Gastroesophageal sphincter (tissue), 3 donors: ENCODE measurements around the gene TCF7L2.

ENCODE experiments used
- EP300 ChIP-seq: sonication (generic); formaldehyde crosslinking; IDR thresholded peaks from one replicate; pipeline ENCODE4 v1.6.1; 2017; ENCODE audit warnings: antibody characterized with exemption, mild to moderate bottlenecking
- POLR2A ChIP-seq, 2 donors: fragments of 450-650 bp; IDR thresholded peaks; one replicate each; pipeline ENCODE4 v1.6.1; 2017; ENCODE audit warnings: antibody characterized with exemption in 2 of 2, mild to moderate bottlenecking in 2 of 2, moderate library complexity in 1 of 2
- POLR2AphosphoS5 ChIP-seq: sonication (generic); formaldehyde crosslinking; IDR thresholded peaks from one replicate; pipeline ENCODE4 v1.6.1; 2017; ENCODE audit warnings: antibody characterized with exemption
- TF ChIP-seq, protein P1 (sequence below), 4 experiments: fragments of 200-600 bp in 2 of 4; fragments of 450-650 bp in 2 of 4; sonication (generic) in 1 of 4; IDR thresholded peaks; one replicate each; pipeline ENCODE4 v1.5.1; 2017 to 2019; ENCODE audit warnings: antibody characterized with exemption in 4 of 4, mild to moderate bottlenecking in 2 of 4, moderate library complexity in 2 of 4

DNA sequence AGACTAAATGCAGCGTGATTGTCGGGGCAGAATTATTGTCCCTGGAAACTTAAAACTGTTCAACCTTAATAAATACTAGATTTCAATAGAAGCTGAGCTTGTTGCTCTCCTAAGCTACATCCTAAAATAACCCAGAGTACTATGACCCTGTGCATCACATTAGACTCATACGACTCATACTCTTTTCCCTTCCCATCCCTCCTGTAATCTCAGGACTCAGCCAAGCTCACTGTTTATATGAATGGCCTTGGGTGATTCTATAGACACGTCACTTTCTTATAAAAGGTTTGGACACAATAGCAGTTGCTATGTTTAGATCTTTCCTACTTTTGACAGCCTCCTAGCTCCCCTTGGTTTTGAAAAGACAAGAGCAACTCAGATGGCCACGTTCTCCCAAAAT is 17.2 kb downstream of the TCF7L2 start:
- TF ChIP-seq, protein P1, sequence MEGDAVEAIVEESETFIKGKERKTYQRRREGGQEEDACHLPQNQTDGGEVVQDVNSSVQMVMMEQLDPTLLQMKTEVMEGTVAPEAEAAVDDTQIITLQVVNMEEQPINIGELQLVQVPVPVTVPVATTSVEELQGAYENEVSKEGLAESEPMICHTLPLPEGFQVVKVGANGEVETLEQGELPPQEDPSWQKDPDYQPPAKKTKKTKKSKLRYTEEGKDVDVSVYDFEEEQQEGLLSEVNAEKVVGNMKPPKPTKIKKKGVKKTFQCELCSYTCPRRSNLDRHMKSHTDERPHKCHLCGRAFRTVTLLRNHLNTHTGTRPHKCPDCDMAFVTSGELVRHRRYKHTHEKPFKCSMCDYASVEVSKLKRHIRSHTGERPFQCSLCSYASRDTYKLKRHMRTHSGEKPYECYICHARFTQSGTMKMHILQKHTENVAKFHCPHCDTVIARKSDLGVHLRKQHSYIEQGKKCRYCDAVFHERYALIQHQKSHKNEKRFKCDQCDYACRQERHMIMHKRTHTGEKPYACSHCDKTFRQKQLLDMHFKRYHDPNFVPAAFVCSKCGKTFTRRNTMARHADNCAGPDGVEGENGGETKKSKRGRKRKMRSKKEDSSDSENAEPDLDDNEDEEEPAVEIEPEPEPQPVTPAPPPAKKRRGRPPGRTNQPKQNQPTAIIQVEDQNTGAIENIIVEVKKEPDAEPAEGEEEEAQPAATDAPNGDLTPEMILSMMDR (IDR thresholded peaks at IDR 0.05), result no peak
- TF ChIP-seq POLR2AphosphoS5 (no peak), POLR2A (IDR thresholded peaks at IDR 0.05) (no peak), EP300 (no peak)
